GM23338 (cell line): ENCODE data around the gene IGFBPL1. TPM values are rescaled to one million over a fixed set of nuclear protein-coding genes. Genes with fewer than 3 reads are reported as not detected.

ENCODE experiments used
- ATAC-seq: fragments of 200-7000 bp; cut with Tn5 transposase; 3 replicates; pipeline ENCODE4 v1.9.1; 2020
- DNase-seq: peaks from one replicate; pipeline ENCODE4 v3.0.0-alpha.2; 2015; ENCODE audit warnings: low spot score
- H2AFZ ChIP-seq: fragments of 200-600 bp; sonication (generic); 2 replicates; pipeline ENCODE4 v1.8.0; 2016; ENCODE audit warnings: antibody characterized with exemption, mild to moderate bottlenecking, moderate library complexity
- H3F3A ChIP-seq: fragments of 200-600 bp; sonication (generic); replicated peaks from 2 replicates; pipeline ENCODE4 v1.8.0; 2017; ENCODE audit warnings: antibody characterized with exemption, mixed run types, low read depth
- H3K27ac ChIP-seq: fragments of 200-600 bp; sonication (generic); 2 replicates; pipeline ENCODE4 v1.6.1; 2016; ENCODE audit warnings: low read depth
- H3K27me3 ChIP-seq: fragments of 200-600 bp; sonication (generic); 2 replicates; pipeline ENCODE4 v1.8.0; 2016; ENCODE audit warnings: mild to moderate bottlenecking, mixed run types, moderate library complexity; ENCODE audit not compliant: insufficient read depth
- H3K36me3 ChIP-seq: fragments of 200-600 bp; sonication (generic); 2 replicates; pipeline ENCODE4 v1.8.0; 2016; ENCODE audit warnings: mild to moderate bottlenecking; ENCODE audit not compliant: insufficient read depth
- H3K4me1 ChIP-seq: fragments of 200-600 bp; sonication (generic); 2 replicates; pipeline ENCODE4 v1.8.0; 2016; ENCODE audit warnings: mild to moderate bottlenecking, moderate library complexity; ENCODE audit not compliant: insufficient read depth
- H3K4me2 ChIP-seq: fragments of 200-600 bp; sonication (generic); 2 replicates; pipeline ENCODE4 v1.7.1; 2017; ENCODE audit warnings: mixed run types
- H3K4me3 ChIP-seq: fragments of 200-600 bp; sonication (generic); 2 replicates; pipeline ENCODE4 v1.6.1; 2016; ENCODE audit warnings: mixed run types
- H3K79me2 ChIP-seq: fragments of 200-600 bp; sonication (generic); replicated peaks from 2 replicates; pipeline ENCODE4 v1.8.0; 2017; ENCODE audit warnings: mild to moderate bottlenecking; ENCODE audit not compliant: insufficient read depth
- H3K9me2 ChIP-seq: fragments of 200-600 bp; sonication (generic); 2 replicates; pipeline ENCODE4 v1.8.0; 2017; ENCODE audit not compliant: insufficient read depth
- H4K20me1 ChIP-seq: fragments of 200-600 bp; sonication (generic); replicated peaks from 2 replicates; pipeline ENCODE4 v1.8.0; 2017; ENCODE audit warnings: mild to moderate bottlenecking; ENCODE audit not compliant: insufficient read depth
- H3K27ac Mint-ChIP-seq: 2 replicates; pipeline ENCODE4 v1.8.0; 2020; ENCODE audit warnings: inconsistent platforms, mild to moderate bottlenecking, moderate library complexity, mixed read lengths
- H3K27me3 Mint-ChIP-seq: 3 replicates; pipeline ENCODE4 v1.8.0; 2022; ENCODE audit warnings: low read depth, mild to moderate bottlenecking, moderate library complexity, mixed read lengths, inconsistent platforms; ENCODE audit not compliant: insufficient read depth, poor library complexity
- H3K36me3 Mint-ChIP-seq: 3 replicates; pipeline ENCODE4 v1.8.0; 2021; ENCODE audit warnings: low read depth, mild to moderate bottlenecking, inconsistent platforms, moderate library complexity, mixed read lengths
- H3K4me1 Mint-ChIP-seq: 3 replicates; pipeline ENCODE4 v1.8.0; 2020; ENCODE audit warnings: mild to moderate bottlenecking, inconsistent platforms, mixed read lengths
- H3K4me3 Mint-ChIP-seq: 3 replicates; pipeline ENCODE4 v1.8.0; 2021; ENCODE audit warnings: moderate library complexity, mild to moderate bottlenecking, inconsistent platforms, mixed read lengths
- H3K9me3 Mint-ChIP-seq: 3 replicates; pipeline ENCODE4 v1.8.0; 2020; ENCODE audit warnings: moderate library complexity, mild to moderate bottlenecking, inconsistent platforms, mixed read lengths
- CREB1 ChIP-seq: fragments of 250-450 bp; sonication (Bioruptor Pico); IDR thresholded peaks from 2 replicates; pipeline ENCODE4 v1.5.0; 2020; ENCODE audit warnings: low read depth, mild to moderate bottlenecking, moderate library complexity
- EZH2 ChIP-seq: fragments of 200-600 bp; sonication (generic); IDR thresholded peaks from one replicate; pipeline ENCODE4 v1.8.0; 2017; ENCODE audit warnings: antibody characterized with exemption, mild to moderate bottlenecking, low read depth; ENCODE audit not compliant: unreplicated experiment
- EZH2phosphoT487 ChIP-seq: fragments of 200-600 bp; sonication (generic); IDR thresholded peaks from one replicate; pipeline ENCODE4 v1.8.1; 2018; ENCODE audit warnings: antibody characterized with exemption; ENCODE audit not compliant: unreplicated experiment
- JUNB ChIP-seq: IDR thresholded peaks from one replicate; pipeline ENCODE4 v1.6.1; 2016; ENCODE audit warnings: antibody characterized with exemption; ENCODE audit not compliant: unreplicated experiment
- NANOG ChIP-seq: IDR thresholded peaks from 2 replicates; pipeline ENCODE4 v1.6.1; 2016; ENCODE audit warnings: antibody characterized with exemption, borderline replicate concordance
- POLR2AphosphoS5 ChIP-seq: IDR thresholded peaks from 2 replicates; pipeline ENCODE4 v1.6.1; 2016; ENCODE audit warnings: antibody characterized with exemption, low read depth
- STAT1 ChIP-seq: IDR thresholded peaks from one replicate; pipeline ENCODE4 v1.6.1; 2016; ENCODE audit warnings: antibody characterized with exemption; ENCODE audit not compliant: unreplicated experiment
- ZNF114 ChIP-seq: fragments of 250-450 bp; sonication (Bioruptor Pico); IDR thresholded peaks from 2 replicates; pipeline ENCODE4 v1.5.0; 2020; ENCODE audit warnings: mild to moderate bottlenecking, moderate library complexity
- ZNF331 ChIP-seq: fragments of 250-450 bp; sonication (Bioruptor Pico); IDR thresholded peaks from 2 replicates; pipeline ENCODE4 v1.5.0; 2020; ENCODE audit warnings: low read depth, mild to moderate bottlenecking, moderate library complexity
- polyA plus RNA-seq: library from polyadenylated mRNA; unstranded; fragments of >200 nt; fragmentation: Nextera tagmentation; extraction: Ambion mirVana; gene quantifications from 2 replicates; pipeline ENCODE4 v1.2.1, GENCODE V29; 2016
- total RNA-seq: library from RNA; depleted of rRNA; stranded (reverse); fragments of >200 nt; shearing (Covaris generic); gene quantifications from 2 replicates; pipeline ENCODE4 v1.2.3, GENCODE V29; 2014
- TF ChIP-seq, protein P1 (sequence below): fragments of 250-450 bp; sonication (Bioruptor Pico); IDR thresholded peaks from 2 replicates; pipeline ENCODE4 v1.5.0; 2020; ENCODE audit warnings: mild to moderate bottlenecking, moderate library complexity
- TF ChIP-seq, protein P2 (sequence below): IDR thresholded peaks from one replicate; pipeline ENCODE4 v1.6.1; 2018; ENCODE audit warnings: antibody characterized with exemption; ENCODE audit not compliant: unreplicated experiment
- TF ChIP-seq, protein P3 (sequence below), 2 experiments: fragments of 200-600 bp in 1 of 2; sonication (generic) in 1 of 2; conservative IDR thresholded peaks; 2 replicates each; pipeline versions ENCODE4 v1.5.1 to v1.6.1; 2016 to 2017; ENCODE audit warnings: antibody characterized with exemption in 2 of 2, low read depth in 2 of 2, mild to moderate bottlenecking in 2 of 2, moderate library complexity in 1 of 2
- TF ChIP-seq, protein P4 (sequence below): IDR thresholded peaks from 2 replicates; pipeline ENCODE4 v1.6.1; 2016; ENCODE audit warnings: antibody characterized with exemption

Gene IGFBPL1
- total and polyA plus RNA-seq, 2 experiments from 2014 or later, result 9.4 to 75.6 TPM

DNA sequence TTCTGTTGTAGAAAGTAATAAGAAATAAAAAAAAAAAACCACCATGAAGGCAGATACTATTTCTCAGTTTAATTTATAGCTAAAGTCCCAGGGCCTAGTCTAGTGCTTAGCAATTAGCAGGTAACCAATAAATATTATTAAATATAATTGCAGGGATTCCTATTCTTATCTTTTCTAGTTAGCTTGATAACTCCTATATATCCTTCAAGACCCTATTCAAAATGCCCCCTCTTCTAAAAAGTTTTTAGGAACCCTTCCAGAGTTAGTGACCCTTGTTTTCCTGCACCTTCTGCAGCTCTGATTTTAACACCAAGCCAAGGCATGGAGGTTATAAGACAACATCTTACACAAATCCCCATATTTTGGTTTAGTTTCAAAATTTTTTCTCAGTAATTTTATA is 56.4 kb downstream of the IGFBPL1 start:
- no peaks in the 10 kb centered on the region for H3K9me2 ChIP-seq
- H3K4me1 ChIP-seq, result no peaks in the 10 kb centered on the region
- ATAC-seq (no peak), DNase-seq (no peak)
- no peaks in the 10 kb centered on the region for H3K79me2 ChIP-seq
- Mint-ChIP-seq H3K36me3 (no peaks in the 10 kb centered on the region), H3K4me3 (no peak overlapping the region), H3K9me3 (no peaks in the 10 kb centered on the region), H3K27ac (no peak overlapping the region), H3K4me1 (no peaks in the 10 kb centered on the region), H3K27me3 (peaks cover 8% of the 10 kb centered on the region)
- H3F3A ChIP-seq, result no peaks in the 10 kb centered on the region
- TF ChIP-seq STAT1, result no peak
- TF ChIP-seq, protein P1, sequence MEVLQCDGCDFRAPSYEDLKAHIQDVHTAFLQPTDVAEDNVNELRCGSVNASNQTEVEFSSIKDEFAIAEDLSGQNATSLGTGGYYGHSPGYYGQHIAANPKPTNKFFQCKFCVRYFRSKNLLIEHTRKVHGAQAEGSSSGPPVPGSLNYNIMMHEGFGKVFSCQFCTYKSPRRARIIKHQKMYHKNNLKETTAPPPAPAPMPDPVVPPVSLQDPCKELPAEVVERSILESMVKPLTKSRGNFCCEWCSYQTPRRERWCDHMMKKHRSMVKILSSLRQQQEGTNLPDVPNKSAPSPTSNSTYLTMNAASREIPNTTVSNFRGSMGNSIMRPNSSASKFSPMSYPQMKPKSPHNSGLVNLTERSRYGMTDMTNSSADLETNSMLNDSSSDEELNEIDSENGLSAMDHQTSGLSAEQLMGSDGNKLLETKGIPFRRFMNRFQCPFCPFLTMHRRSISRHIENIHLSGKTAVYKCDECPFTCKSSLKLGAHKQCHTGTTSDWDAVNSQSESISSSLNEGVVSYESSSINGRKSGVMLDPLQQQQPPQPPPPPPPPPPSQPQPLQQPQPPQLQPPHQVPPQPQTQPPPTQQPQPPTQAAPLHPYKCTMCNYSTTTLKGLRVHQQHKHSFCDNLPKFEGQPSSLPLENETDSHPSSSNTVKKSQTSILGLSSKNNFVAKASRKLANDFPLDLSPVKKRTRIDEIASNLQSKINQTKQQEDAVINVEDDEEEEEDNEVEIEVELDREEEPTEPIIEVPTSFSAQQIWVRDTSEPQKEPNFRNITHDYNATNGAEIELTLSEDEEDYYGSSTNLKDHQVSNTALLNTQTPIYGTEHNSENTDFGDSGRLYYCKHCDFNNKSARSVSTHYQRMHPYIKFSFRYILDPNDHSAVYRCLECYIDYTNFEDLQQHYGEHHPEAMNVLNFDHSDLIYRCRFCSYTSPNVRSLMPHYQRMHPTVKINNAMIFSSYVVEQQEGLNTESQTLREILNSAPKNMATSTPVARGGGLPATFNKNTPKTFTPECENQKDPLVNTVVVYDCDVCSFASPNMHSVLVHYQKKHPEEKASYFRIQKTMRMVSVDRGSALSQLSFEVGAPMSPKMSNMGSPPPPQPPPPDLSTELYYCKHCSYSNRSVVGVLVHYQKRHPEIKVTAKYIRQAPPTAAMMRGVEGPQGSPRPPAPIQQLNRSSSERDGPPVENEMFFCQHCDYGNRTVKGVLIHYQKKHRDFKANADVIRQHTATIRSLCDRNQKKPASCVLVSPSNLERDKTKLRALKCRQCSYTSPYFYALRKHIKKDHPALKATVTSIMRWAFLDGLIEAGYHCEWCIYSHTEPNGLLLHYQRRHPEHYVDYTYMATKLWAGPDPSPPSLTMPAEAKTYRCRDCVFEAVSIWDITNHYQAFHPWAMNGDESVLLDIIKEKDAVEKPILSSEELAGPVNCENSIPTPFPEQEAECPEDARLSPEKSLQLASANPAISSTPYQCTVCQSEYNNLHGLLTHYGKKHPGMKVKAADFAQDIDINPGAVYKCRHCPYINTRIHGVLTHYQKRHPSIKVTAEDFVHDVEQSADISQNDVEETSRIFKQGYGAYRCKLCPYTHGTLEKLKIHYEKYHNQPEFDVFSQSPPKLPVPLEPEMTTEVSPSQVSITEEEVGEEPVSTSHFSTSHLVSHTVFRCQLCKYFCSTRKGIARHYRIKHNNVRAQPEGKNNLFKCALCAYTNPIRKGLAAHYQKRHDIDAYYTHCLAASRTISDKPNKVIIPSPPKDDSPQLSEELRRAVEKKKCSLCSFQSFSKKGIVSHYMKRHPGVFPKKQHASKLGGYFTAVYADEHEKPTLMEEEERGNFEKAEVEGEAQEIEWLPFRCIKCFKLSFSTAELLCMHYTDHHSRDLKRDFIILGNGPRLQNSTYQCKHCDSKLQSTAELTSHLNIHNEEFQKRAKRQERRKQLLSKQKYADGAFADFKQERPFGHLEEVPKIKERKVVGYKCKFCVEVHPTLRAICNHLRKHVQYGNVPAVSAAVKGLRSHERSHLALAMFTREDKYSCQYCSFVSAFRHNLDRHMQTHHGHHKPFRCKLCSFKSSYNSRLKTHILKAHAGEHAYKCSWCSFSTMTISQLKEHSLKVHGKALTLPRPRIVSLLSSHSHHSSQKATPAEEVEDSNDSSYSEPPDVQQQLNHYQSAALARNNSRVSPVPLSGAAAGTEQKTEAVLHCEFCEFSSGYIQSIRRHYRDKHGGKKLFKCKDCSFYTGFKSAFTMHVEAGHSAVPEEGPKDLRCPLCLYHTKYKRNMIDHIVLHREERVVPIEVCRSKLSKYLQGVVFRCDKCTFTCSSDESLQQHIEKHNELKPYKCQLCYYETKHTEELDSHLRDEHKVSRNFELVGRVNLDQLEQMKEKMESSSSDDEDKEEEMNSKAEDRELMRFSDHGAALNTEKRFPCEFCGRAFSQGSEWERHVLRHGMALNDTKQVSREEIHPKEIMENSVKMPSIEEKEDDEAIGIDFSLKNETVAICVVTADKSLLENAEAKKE (CRISPR knock-in tag), result no peak
- TF ChIP-seq NANOG, result no peak
- TF ChIP-seq, protein P2, sequence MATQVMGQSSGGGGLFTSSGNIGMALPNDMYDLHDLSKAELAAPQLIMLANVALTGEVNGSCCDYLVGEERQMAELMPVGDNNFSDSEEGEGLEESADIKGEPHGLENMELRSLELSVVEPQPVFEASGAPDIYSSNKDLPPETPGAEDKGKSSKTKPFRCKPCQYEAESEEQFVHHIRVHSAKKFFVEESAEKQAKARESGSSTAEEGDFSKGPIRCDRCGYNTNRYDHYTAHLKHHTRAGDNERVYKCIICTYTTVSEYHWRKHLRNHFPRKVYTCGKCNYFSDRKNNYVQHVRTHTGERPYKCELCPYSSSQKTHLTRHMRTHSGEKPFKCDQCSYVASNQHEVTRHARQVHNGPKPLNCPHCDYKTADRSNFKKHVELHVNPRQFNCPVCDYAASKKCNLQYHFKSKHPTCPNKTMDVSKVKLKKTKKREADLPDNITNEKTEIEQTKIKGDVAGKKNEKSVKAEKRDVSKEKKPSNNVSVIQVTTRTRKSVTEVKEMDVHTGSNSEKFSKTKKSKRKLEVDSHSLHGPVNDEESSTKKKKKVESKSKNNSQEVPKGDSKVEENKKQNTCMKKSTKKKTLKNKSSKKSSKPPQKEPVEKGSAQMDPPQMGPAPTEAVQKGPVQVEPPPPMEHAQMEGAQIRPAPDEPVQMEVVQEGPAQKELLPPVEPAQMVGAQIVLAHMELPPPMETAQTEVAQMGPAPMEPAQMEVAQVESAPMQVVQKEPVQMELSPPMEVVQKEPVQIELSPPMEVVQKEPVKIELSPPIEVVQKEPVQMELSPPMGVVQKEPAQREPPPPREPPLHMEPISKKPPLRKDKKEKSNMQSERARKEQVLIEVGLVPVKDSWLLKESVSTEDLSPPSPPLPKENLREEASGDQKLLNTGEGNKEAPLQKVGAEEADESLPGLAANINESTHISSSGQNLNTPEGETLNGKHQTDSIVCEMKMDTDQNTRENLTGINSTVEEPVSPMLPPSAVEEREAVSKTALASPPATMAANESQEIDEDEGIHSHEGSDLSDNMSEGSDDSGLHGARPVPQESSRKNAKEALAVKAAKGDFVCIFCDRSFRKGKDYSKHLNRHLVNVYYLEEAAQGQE, result no peak
- no peak for TF ChIP-seq POLR2AphosphoS5
- TF ChIP-seq, protein P3, sequence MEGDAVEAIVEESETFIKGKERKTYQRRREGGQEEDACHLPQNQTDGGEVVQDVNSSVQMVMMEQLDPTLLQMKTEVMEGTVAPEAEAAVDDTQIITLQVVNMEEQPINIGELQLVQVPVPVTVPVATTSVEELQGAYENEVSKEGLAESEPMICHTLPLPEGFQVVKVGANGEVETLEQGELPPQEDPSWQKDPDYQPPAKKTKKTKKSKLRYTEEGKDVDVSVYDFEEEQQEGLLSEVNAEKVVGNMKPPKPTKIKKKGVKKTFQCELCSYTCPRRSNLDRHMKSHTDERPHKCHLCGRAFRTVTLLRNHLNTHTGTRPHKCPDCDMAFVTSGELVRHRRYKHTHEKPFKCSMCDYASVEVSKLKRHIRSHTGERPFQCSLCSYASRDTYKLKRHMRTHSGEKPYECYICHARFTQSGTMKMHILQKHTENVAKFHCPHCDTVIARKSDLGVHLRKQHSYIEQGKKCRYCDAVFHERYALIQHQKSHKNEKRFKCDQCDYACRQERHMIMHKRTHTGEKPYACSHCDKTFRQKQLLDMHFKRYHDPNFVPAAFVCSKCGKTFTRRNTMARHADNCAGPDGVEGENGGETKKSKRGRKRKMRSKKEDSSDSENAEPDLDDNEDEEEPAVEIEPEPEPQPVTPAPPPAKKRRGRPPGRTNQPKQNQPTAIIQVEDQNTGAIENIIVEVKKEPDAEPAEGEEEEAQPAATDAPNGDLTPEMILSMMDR (conservative IDR thresholded peaks at IDR 0.05; ENCODE audit: low read depth in 2 of 2), result no peak
- TF ChIP-seq, protein P4, sequence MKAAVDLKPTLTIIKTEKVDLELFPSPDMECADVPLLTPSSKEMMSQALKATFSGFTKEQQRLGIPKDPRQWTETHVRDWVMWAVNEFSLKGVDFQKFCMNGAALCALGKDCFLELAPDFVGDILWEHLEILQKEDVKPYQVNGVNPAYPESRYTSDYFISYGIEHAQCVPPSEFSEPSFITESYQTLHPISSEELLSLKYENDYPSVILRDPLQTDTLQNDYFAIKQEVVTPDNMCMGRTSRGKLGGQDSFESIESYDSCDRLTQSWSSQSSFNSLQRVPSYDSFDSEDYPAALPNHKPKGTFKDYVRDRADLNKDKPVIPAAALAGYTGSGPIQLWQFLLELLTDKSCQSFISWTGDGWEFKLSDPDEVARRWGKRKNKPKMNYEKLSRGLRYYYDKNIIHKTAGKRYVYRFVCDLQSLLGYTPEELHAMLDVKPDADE, result no peak
- TF ChIP-seq ZNF331 (CRISPR knock-in tag), result no peak
- TF ChIP-seq CREB1 (CRISPR knock-in tag), result no peak
- TF ChIP-seq EZH2, result no peak
- no peak for TF ChIP-seq JUNB
- no peak for TF ChIP-seq EZH2phosphoT487
- TF ChIP-seq ZNF114, result no peak
- H3K4me2 ChIP-seq, result no peak overlapping the region
- H2AFZ ChIP-seq, result no peak overlapping the region
- no peaks in the 10 kb centered on the region for H3K27me3 ChIP-seq
- no peak overlapping the region for H3K4me3 ChIP-seq
- no peaks in the 10 kb centered on the region for H3K36me3 ChIP-seq
- no peak overlapping the region for H3K27ac ChIP-seq
- H4K20me1 ChIP-seq, result no peaks in the 10 kb centered on the region
